Heart right ventricle (tissue), 16 donors: Measurements from ENCODE around the gene GAS2L1. TPM values are rescaled to one million over a fixed set of nuclear protein-coding genes. Genes with fewer than 3 reads are reported as not detected.

Experiments used
- ATAC-seq, 8 donors: fragments of 200-7000 bp; cut with Tn5 transposase; one replicate each; pipeline ENCODE4 v1.9.1; 2020; ENCODE audit warnings: mild to moderate bottlenecking in 8 of 8, moderate library complexity in 8 of 8, moderate number of reproducible peaks in 1 of 8
- DNase-seq, 2 donors: peaks; one replicate each; pipeline ENCODE4 v3.0.0-alpha.2; 2020
- H3K27ac ChIP-seq, 10 donors: fragments of 200-600 bp; sonication (generic) in 2 of 10; one replicate each; pipeline versions ENCODE4 v1.5.0 to v1.8.0; 2020 to 2022; ENCODE audit warnings: mild to moderate bottlenecking in 3 of 10
- H3K27me3 ChIP-seq, 7 donors: fragments of 200-600 bp; one replicate each; pipeline ENCODE4 v1.8.0; 2021 to 2022; ENCODE audit warnings: mild to moderate bottlenecking in 2 of 7
- H3K36me3 ChIP-seq, 9 donors: fragments of 200-600 bp; sonication (generic) in 1 of 9; one replicate each; pipeline versions ENCODE4 v1.5.0 to v1.8.0; 2020 to 2022; ENCODE audit warnings: mild to moderate bottlenecking in 2 of 9
- H3K4me1 ChIP-seq, 9 donors: fragments of 200-600 bp; sonication (generic) in 1 of 9; one replicate each; pipeline versions ENCODE4 v1.5.0 to v1.8.0; 2020 to 2022; ENCODE audit warnings: mild to moderate bottlenecking in 4 of 9
- H3K4me3 ChIP-seq, 10 donors: fragments of 200-600 bp; sonication (generic) in 2 of 10; one replicate each; pipeline versions ENCODE4 v1.5.0 to v1.8.0; 2020 to 2022; ENCODE audit warnings: mild to moderate bottlenecking in 7 of 10, moderate library complexity in 2 of 10
- H3K9me3 ChIP-seq, 11 donors: fragments of 200-600 bp in 10 of 11; sonication (generic) in 2 of 11; one replicate each; pipeline versions ENCODE4 v1.5.0 to v1.8.0; 2013 to 2022; ENCODE audit warnings: mild to moderate bottlenecking in 2 of 11, control low read depth in 1 of 11, moderate library complexity in 1 of 11
- CTCF ChIP-seq, 9 donors: fragments of 200-600 bp; sonication (generic) in 2 of 9; IDR thresholded peaks; one replicate each; pipeline versions ENCODE4 v1.5.0 to v1.8.0; 2021 to 2022; ENCODE audit warnings: antibody characterized with exemption in 9 of 9, mild to moderate bottlenecking in 5 of 9, moderate library complexity in 1 of 9
- WGBS, 2 donors: extraction: QIAGEN DNeasy Blood & Tissue Kit; methylation state at CpG; one replicate each; pipeline ENCODE4 v1.1.7; 2013; ENCODE audit warnings: inconsistent platforms in 1 of 2; 5-methylcytosine and 5-hydroxymethylcytosine counted together
- intact Hi-C, 10 donors: fragments of 100-400 bp; cut with DNase I; formaldehyde crosslinking; loops; one replicate each; pipeline versions ENCODE4 v1.11.1 to v1.14.2; 2022
- polyA plus RNA-seq, 2 donors: library from polyadenylated mRNA; stranded (reverse); fragments of 200-250 nt; gene quantifications; one replicate each; pipeline ENCODE4 v1.2.3, GENCODE V29; 2013
- total RNA-seq, 10 donors: library from RNA; stranded (reverse); fragmentation: NEBNext Ultra II Directional in 3 of 10; extraction: Animal tissue kit (Norgen Biotek cat#: 25700) in 3 of 10; gene quantifications; one replicate each; pipeline versions ENCODE4 v1.2.1 to v1.2.4, GENCODE V29; 2021 to 2023
- donor health status: Arrhythmogenic right ventricular cardiomyopathy.
- donor health status: ischemic (EF 13 %, LVEDD 7.1; RV severe dilation, severe dysfunction).
- donor health status: healthy with polysubstance abuse.
- donor health status: DM: no; HTN: yes; CAD: no.
- donor health status: DM: no; HTN: no; CAD: no.
- donor health status: ischemic (EF 25% LVEDD 6.9; RV normal size, moderate dysfunction).
- donor health status: ischemic (EF 25% LVEDD 5.7; RV mildly dilated, moderate dysfunction).
- donor health status: healthy.
- donor health status: DM: yes; HTN: yes; CAD: no.
- donor health status: Ischemic cardiomyopathy.
- donor health status: ischemic (EF 35%, LVEDD 5.7; RV mildly dilated, moderate dysfunction).
- donor health status: nonischemic (EF 11% LVEDD 7.7; RV severe dilation, severe dysfunction).
- donor health status: DM: yes; HTN: yes; CAD: no.
- donor health status: PGD.
- donor health status: ischemic (EF 29% LVEDD 5.4; RV normal size, mild dysfunction).
- donor health status: nonischemic (EF 23%, LVEDD 6.1; RV moderate dilation, normal function).

GAS2L1 gene
- total and polyA plus RNA-seq, 12 donors: 10.9 to 45.0 (median 15.0) TPM

- no peaks in the 10 kb centered on the region for H3K27me3 ChIP-seq
- no peak for TF ChIP-seq CTCF (IDR thresholded peaks at IDR 0.05)
- no peak overlapping the region for H3K4me3 ChIP-seq
- H3K9me3 ChIP-seq: no peaks in the 10 kb centered on the region
- DNase-seq (no peak), ATAC-seq (no peak)
- H3K4me1 ChIP-seq: peaks cover 2 to 18% (median 10%) of the 10 kb centered on the region in 9 donors
- 88 to 89% methylated on average over 19 of the region's 19 CpGs for WGBS, 2 donors
- intact Hi-C loops: loop anchor here in 1 of 10 donors (10.0 kb wide), 1 partner anchor 225 kb away; no protein-coding TSS in a partner anchor
- H3K36me3 ChIP-seq: peaks cover 12 to 76% (median 61%) of the 10 kb centered on the region in 9 donors
- H3K27ac ChIP-seq: no peak overlapping the region
Observed at GRCh38 chr22:29299136-29299900, 7.1 kb upstream of the GAS2L1 start.

- H3K4me1 ChIP-seq: peaks cover 2 to 20% (median 10%) of the 10 kb centered on the region in 9 donors
- no peak overlapping the region for H3K4me3 ChIP-seq
- no peak overlapping the region for H3K27ac ChIP-seq
- H3K36me3 ChIP-seq: peaks cover 9 to 64% (median 52%) of the 10 kb centered on the region in 9 donors
- TF ChIP-seq CTCF (IDR thresholded peaks at IDR 0.05): no peak
- no peaks in the 10 kb centered on the region for H3K27me3 ChIP-seq
- H3K9me3 ChIP-seq: no peaks in the 10 kb centered on the region
- WGBS, 2 donors: 67 to 69% methylated on average over 4 of the region's 4 CpGs
- ATAC-seq (no peak), DNase-seq (no peak)
- intact Hi-C loops: loop anchor here in 1 of 10 donors (5.0 kb wide), 1 partner anchor 57 kb away; no protein-coding TSS in a partner anchor
Observed at GRCh38 chr22:29300467-29300806, 6.0 kb upstream of the GAS2L1 start.

GRCh38 chr22:29300807-29301601 lies 5.4 kb upstream of the GAS2L1 start:
- 74 to 76% methylated on average over 10 of the region's 10 CpGs for WGBS, 2 donors
- TF ChIP-seq CTCF (IDR thresholded peaks at IDR 0.05): no peak
- Histone ChIP-seq H3K27me3 (no peaks in the 10 kb centered on the region), H3K9me3 (no peaks in the 10 kb centered on the region), H3K4me1 (peaks cover 2 to 26% (median 12%) of the 10 kb centered on the region in 9 donors), H3K27ac (no peak overlapping the region), H3K36me3 (peaks cover 9 to 59% (median 46%) of the 10 kb centered on the region in 9 donors), H3K4me3 (no peak overlapping the region)
- intact Hi-C loops: loop anchor here in 1 of 10 donors (5.0 kb wide), 1 partner anchor 56 kb away; no protein-coding TSS in a partner anchor
- DNase-seq (no peak), ATAC-seq (no peak)

GRCh38 chr22:29301716-29302401 lies 4.6 kb upstream of the GAS2L1 start:
- H3K4me1 ChIP-seq: peaks cover 2 to 27% (median 13%) of the 10 kb centered on the region in 9 donors
- no peak for TF ChIP-seq CTCF (IDR thresholded peaks at IDR 0.05)
- ATAC-seq (no peak), DNase-seq (no peak)
- intact Hi-C loops: loop anchor here in 1 of 10 donors (5.0 kb wide), 1 partner anchor 55 kb away; no protein-coding TSS in a partner anchor
- peak overlapping the region in 1 of 10 donors; percentile 22 for H3K27ac ChIP-seq
- H3K36me3 ChIP-seq: peaks cover 8 to 50% (median 38%) of the 10 kb centered on the region in 9 donors
- WGBS, 2 donors: 91 to 92% methylated on average over 17 of the region's 17 CpGs
- no peak overlapping the region for H3K4me3 ChIP-seq
- H3K9me3 ChIP-seq: no peaks in the 10 kb centered on the region
- H3K27me3 ChIP-seq: no peaks in the 10 kb centered on the region
